B cell (primary cell): ENCODE results near the gene BPIFB1. TPM values are rescaled to one million over a fixed set of nuclear protein-coding genes. Genes with fewer than 3 reads are reported as not detected.

ENCODE experiments used
- ATAC-seq: fragments of 200-7000 bp; cut with Tn5 transposase; one replicate; pipeline ENCODE4 v1.10.0; 2021; ENCODE audit warnings: low read depth, mild to moderate bottlenecking, moderate number of reproducible peaks, moderate library complexity
- CTCF ChIA-PET: fragments of 350-600 bp; sonication (Branson Sonifier 250); formaldehyde crosslinking; loops from one replicate; lab custom pipeline; 2021; ENCODE audit warnings: antibody characterized with exemption, inconsistent platforms; lab: Charles Lee
- POLR2A ChIA-PET: fragments of 350-600 bp; sonication (Branson Sonifier 250); formaldehyde crosslinking; loops from one replicate; lab custom pipeline; 2021; ENCODE audit warnings: antibody characterized with exemption; lab: Charles Lee
- DNase-seq: peaks from one replicate; pipeline ENCODE4 v3.0.0; 2013
- H2AFZ ChIP-seq: 2 replicates; pipeline ENCODE4 v1.6.1; 2012; ENCODE audit warnings: mild to moderate bottlenecking, low read depth, low read length; ENCODE audit not compliant: insufficient read depth, poor library complexity, severe bottlenecking
- H3K27ac ChIP-seq, 2 donors: 1 replicate in 1 of 2; 2 replicates in 1 of 2; pipeline ENCODE4 v1.5.1; 2012 to 2013; ENCODE audit warnings: low read length in 2 of 2, mild to moderate bottlenecking in 2 of 2, moderate library complexity in 1 of 2
- H3K27me3 ChIP-seq, 4 experiments: fragments of 200-600 bp in 1 of 4; sonication (generic) in 1 of 4; replicated peaks in 1 of 4; 1 replicate in 2 of 4; 2 replicates in 2 of 4; pipeline versions ENCODE4 v1.6.1 to v1.7.0; 2013 to 2016; ENCODE audit warnings: low read length in 3 of 4, mild to moderate bottlenecking in 2 of 4, mixed read lengths in 1 of 4, moderate library complexity in 1 of 4; ENCODE audit not compliant: insufficient read depth in 4 of 4, control insufficient read depth in 3 of 4; ENCODE audit errors: control extremely low read depth in 1 of 4
- H3K36me3 ChIP-seq, 2 experiments: replicated peaks in 1 of 2; 1 replicate in 1 of 2; 2 replicates in 1 of 2; pipeline versions ENCODE4 v1.6.1 to v1.7.1; 2013; ENCODE audit warnings: low read length in 1 of 2; ENCODE audit not compliant: insufficient read depth in 2 of 2, control insufficient read depth in 1 of 2; ENCODE audit errors: control extremely low read depth in 1 of 2, extremely low read depth in 1 of 2
- H3K4me1 ChIP-seq, 2 donors: fragments of 200-600 bp in 1 of 2; sonication (generic) in 1 of 2; 1 replicate in 1 of 2; 2 replicates in 1 of 2; pipeline versions ENCODE4 v1.5.1 to v1.6.1; 2013 to 2017; ENCODE audit warnings: low read length in 2 of 2; ENCODE audit not compliant: control insufficient read depth in 2 of 2, insufficient read depth in 2 of 2
- H3K4me2 ChIP-seq: replicated peaks from 2 replicates; pipeline ENCODE3; 2012; ENCODE audit warnings: mild to moderate bottlenecking, low read depth, low read length; ENCODE audit not compliant: poor library complexity, severe bottlenecking
- H3K4me3 ChIP-seq, 5 experiments: fragments of 200-600 bp in 1 of 5; sonication (generic) in 1 of 5; 1 replicate in 3 of 5; 2 replicates in 2 of 5; pipeline versions ENCODE4 v1.5.1 to v1.7.0; 2011 to 2016; ENCODE audit warnings: low read length in 4 of 5, mild to moderate bottlenecking in 4 of 5, low read depth in 2 of 5, control low read depth in 1 of 5, moderate library complexity in 1 of 5; ENCODE audit not compliant: insufficient read depth in 1 of 5; ENCODE audit errors: control extremely low read depth in 1 of 5, extremely low read depth in 1 of 5
- H3K79me2 ChIP-seq: fragments of 200-600 bp; sonication (generic); one replicate; pipeline ENCODE4 v1.6.0; 2016; ENCODE audit warnings: low read length; ENCODE audit not compliant: control insufficient read depth, insufficient read depth
- H3K9ac ChIP-seq: fragments of 200-600 bp; sonication (generic); 2 replicates; pipeline ENCODE4 v1.6.1; 2017; ENCODE audit warnings: mild to moderate bottlenecking, low read length, moderate library complexity
- H3K9me3 ChIP-seq, 3 donors: one replicate each; pipeline versions ENCODE4 v1.6.1 to v1.7.1; 2013; ENCODE audit warnings: low read length in 2 of 3; ENCODE audit not compliant: control insufficient read depth in 2 of 3, insufficient read depth in 1 of 3; ENCODE audit errors: control extremely low read depth in 1 of 3
- H4K20me1 ChIP-seq: 2 replicates; pipeline ENCODE4 v1.6.0; 2012; ENCODE audit warnings: mild to moderate bottlenecking, low read length; ENCODE audit not compliant: insufficient read depth, control insufficient read depth, poor library complexity, severe bottlenecking
- H3K27ac Mint-ChIP-seq: one replicate; pipeline ENCODE4 v1.8.0; 2021; ENCODE audit warnings: mixed read lengths
- H3K27me3 Mint-ChIP-seq: one replicate; pipeline ENCODE4 v1.8.0; 2021; ENCODE audit warnings: mixed read lengths
- H3K4me1 Mint-ChIP-seq: one replicate; pipeline ENCODE4 v1.8.0; 2021; ENCODE audit warnings: mixed read lengths
- H3K4me3 Mint-ChIP-seq: one replicate; pipeline ENCODE4 v1.8.0; 2021; ENCODE audit warnings: mixed read lengths
- H3K9me3 Mint-ChIP-seq: one replicate; pipeline ENCODE4 v1.8.0; 2022; ENCODE audit warnings: mixed read lengths; ENCODE audit not compliant: insufficient read depth
- EZH2 ChIP-seq: IDR thresholded peaks from 2 replicates; pipeline ENCODE4 v1.6.1; 2012; ENCODE audit warnings: borderline replicate concordance, low read depth, mild to moderate bottlenecking, moderate library complexity, low read length; ENCODE audit not compliant: insufficient read depth, poor library complexity, severe bottlenecking
- WGBS: methylation state at CpG from one replicate; pipeline ENCODE4 v1.1.5; 2013; ENCODE audit warnings: missing lambda C conversion rate; ENCODE audit not compliant: insufficient coverage; 5-methylcytosine and 5-hydroxymethylcytosine counted together
- intact Hi-C: fragments of 100-400 bp; cut with micrococcal nuclease; formaldehyde crosslinking; loops from one replicate; pipeline ENCODE4 v1.10.0; 2022
- polyA plus RNA-seq: library from polyadenylated mRNA; depleted of rRNA; stranded (reverse); fragments of >200 nt; gene quantifications from 2 replicates; pipeline ENCODE4 v1.2.3, GENCODE V29; 2012
- total RNA-seq, 2 donors: library from RNA; stranded (reverse); fragments of 120-200 nt in 1 of 2; gene quantifications; 1 replicate in 1 of 2; 2 replicates in 1 of 2; pipeline versions ENCODE4 v1.2.3 to v1.2.4, GENCODE V29; 2013 to 2022
- TF ChIP-seq, protein P1 (sequence below): fragments of 200-600 bp; IDR thresholded peaks from one replicate; pipeline ENCODE4 v1.8.0; 2022; ENCODE audit warnings: antibody characterized with exemption, mild to moderate bottlenecking

The BPIFB1 gene
- total and polyA plus RNA-seq, 2 donors (not counting 1 experiment from before 2014, with no cell fraction given), result not detected

DNA sequence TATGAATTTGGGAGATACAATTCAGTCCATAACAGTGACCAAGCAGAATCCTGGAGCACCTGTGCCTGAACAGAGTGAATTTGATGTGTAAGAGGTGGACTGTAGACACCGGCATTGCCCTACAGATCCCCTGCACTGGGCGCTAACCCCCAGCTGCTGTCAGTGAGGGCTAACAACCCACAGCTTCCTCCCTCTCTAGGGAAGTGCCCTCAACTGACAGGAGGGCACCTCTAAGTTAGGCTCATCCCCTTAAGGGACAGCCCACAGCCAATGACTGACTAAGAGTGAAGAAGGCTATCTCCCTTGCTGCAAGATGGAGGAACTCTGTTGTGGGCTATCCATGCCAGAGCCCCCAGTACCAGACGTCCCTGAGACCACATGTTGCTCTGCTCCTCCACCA lies 15.3 kb upstream of the BPIFB1 start:
- Mint-ChIP-seq H3K4me3 (no peak overlapping the region), H3K4me1 (no peaks in the 10 kb centered on the region), H3K9me3 (no peaks in the 10 kb centered on the region), H3K27ac (no peak overlapping the region), H3K27me3 (peaks cover 34% of the 10 kb centered on the region)
- ChIA-PET CTCF (no interaction called here), POLR2A (no interaction called here)
- Histone ChIP-seq H2AFZ (no peak overlapping the region), H3K9ac (no peak overlapping the region), H3K27ac (no peak overlapping the region), H4K20me1 (no peaks in the 10 kb centered on the region), H3K27me3 (peaks cover 0 to 6% (median 4%) of the 10 kb centered on the region in 4 experiments), H3K36me3 (no peaks in the 10 kb centered on the region), H3K9me3 (peaks cover 0 to 4% (median 0%) of the 10 kb centered on the region in 3 donors), H3K4me3 (no peak overlapping the region), H3K79me2 (no peaks in the 10 kb centered on the region), H3K4me2 (no peak overlapping the region), H3K4me1 (no peaks in the 10 kb centered on the region)
- no peak for TF ChIP-seq EZH2
- TF ChIP-seq, protein P1, sequence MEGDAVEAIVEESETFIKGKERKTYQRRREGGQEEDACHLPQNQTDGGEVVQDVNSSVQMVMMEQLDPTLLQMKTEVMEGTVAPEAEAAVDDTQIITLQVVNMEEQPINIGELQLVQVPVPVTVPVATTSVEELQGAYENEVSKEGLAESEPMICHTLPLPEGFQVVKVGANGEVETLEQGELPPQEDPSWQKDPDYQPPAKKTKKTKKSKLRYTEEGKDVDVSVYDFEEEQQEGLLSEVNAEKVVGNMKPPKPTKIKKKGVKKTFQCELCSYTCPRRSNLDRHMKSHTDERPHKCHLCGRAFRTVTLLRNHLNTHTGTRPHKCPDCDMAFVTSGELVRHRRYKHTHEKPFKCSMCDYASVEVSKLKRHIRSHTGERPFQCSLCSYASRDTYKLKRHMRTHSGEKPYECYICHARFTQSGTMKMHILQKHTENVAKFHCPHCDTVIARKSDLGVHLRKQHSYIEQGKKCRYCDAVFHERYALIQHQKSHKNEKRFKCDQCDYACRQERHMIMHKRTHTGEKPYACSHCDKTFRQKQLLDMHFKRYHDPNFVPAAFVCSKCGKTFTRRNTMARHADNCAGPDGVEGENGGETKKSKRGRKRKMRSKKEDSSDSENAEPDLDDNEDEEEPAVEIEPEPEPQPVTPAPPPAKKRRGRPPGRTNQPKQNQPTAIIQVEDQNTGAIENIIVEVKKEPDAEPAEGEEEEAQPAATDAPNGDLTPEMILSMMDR, result no peak
- intact Hi-C loops, result no loop called here
- DNase-seq (no peak), ATAC-seq (no peak)
- WGBS, result 7% methylated on average over 1 of the region's 3 CpGs

DNA sequence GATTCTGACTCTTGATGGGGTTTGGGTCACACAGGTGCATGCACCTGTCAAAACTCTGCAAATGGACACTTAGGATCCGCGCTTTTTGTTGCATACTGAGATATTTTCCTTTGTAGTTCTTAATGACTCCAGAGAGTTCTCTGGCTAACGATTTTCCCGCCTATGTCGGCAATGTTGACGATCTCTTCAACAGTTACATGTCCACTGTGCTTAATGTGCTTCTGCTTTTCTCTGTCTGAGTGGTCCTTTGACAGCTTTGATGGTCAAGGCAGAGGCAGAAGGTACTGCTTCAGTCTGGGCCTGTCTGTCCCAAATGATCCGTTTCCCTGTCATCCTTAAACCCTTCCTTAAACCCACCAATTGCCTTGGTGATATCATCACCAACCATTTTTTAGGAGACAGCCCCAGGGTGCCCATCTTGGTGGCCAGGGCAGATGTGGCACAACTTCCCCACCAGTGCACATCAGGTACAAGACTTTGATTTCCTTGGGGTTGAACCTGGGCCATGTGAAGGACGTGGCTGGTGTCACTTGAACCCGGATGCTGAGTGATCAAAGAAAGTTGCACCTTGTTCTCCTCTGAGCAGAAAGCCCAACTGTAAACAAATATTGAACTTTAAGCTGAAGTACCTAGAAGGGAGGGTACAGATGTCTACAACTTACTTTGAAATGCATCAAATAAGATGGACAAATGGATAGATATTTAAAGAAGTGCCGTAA lies 10.7 kb upstream of the BPIFB1 start:
- no peaks in the 10 kb centered on the region for H3K4me1 Mint-ChIP-seq
- ChIA-PET CTCF (no interaction called here), POLR2A (no interaction called here)
- whole genome bisulfite sequencing, result 94% methylated on average over 7 of the region's 10 CpGs
- H4K20me1 ChIP-seq, result no peaks in the 10 kb centered on the region
- no peaks in the 10 kb centered on the region for H3K36me3 ChIP-seq
- no peak overlapping the region for H3K4me2 ChIP-seq
- no peak for ATAC-seq
- no peak overlapping the region for H3K4me3 Mint-ChIP-seq
- no peak overlapping the region for H3K27ac Mint-ChIP-seq
- no peak overlapping the region for H3K9ac ChIP-seq
- DNase-seq, result no peak
- H3K9me3 Mint-ChIP-seq, result no peaks in the 10 kb centered on the region
- H2AFZ ChIP-seq, result no peak overlapping the region
- no peaks in the 10 kb centered on the region for H3K79me2 ChIP-seq
- TF ChIP-seq, protein P1, result no peak
- TF ChIP-seq EZH2, result no peak
- peaks cover 27% of the 10 kb centered on the region for H3K27me3 Mint-ChIP-seq
- no peaks in the 10 kb centered on the region for H3K9me3 ChIP-seq
- H3K27me3 ChIP-seq, result peaks cover 0 to 6% (median 0%) of the 10 kb centered on the region in 4 experiments
- H3K27ac ChIP-seq, result no peak overlapping the region
- intact Hi-C loops, result no loop called here
- H3K4me3 ChIP-seq, result no peak overlapping the region
- no peaks in the 10 kb centered on the region for H3K4me1 ChIP-seq
